Kidney epithelial cell (primary cell): ENCODE data around the gene TMTC1. TPM values are rescaled to one million over a fixed set of nuclear protein-coding genes. Genes with fewer than 3 reads are reported as not detected.

Source experiments
- DNase-seq: peaks from one replicate; pipeline ENCODE4 v3.0.0-alpha.2; 2010; ENCODE audit warnings: low read depth
- H3K27me3 ChIP-seq: 2 replicates; pipeline ENCODE4 v1.6.0; 2011; ENCODE audit warnings: low read length; ENCODE audit not compliant: control insufficient read depth, insufficient read depth
- H3K36me3 ChIP-seq: 2 replicates; pipeline ENCODE4 v1.5.1; 2011; ENCODE audit warnings: low read length; ENCODE audit not compliant: control insufficient read depth, insufficient read depth
- H3K4me3 ChIP-seq: 2 replicates; pipeline ENCODE4 v1.5.1; 2011; ENCODE audit warnings: low read depth, mild to moderate bottlenecking, control low read depth, low read length
- total RNA-seq: library from RNA; depleted of rRNA; stranded (reverse); fragments of >200 nt; gene quantifications from 2 replicates; pipeline ENCODE4 v1.2.3, GENCODE V29; 2015
- TF ChIP-seq, protein P1 (sequence below): IDR thresholded peaks from 2 replicates; pipeline ENCODE4 v1.5.1; 2011; ENCODE audit warnings: mild to moderate bottlenecking, moderate library complexity, low read length, control low read depth, inconsistent platforms; ENCODE audit not compliant: insufficient read depth, poor library complexity, severe bottlenecking

The TMTC1 gene
- total RNA-seq, 1 donor from 2014 or later = 1.6 TPM

DNA sequence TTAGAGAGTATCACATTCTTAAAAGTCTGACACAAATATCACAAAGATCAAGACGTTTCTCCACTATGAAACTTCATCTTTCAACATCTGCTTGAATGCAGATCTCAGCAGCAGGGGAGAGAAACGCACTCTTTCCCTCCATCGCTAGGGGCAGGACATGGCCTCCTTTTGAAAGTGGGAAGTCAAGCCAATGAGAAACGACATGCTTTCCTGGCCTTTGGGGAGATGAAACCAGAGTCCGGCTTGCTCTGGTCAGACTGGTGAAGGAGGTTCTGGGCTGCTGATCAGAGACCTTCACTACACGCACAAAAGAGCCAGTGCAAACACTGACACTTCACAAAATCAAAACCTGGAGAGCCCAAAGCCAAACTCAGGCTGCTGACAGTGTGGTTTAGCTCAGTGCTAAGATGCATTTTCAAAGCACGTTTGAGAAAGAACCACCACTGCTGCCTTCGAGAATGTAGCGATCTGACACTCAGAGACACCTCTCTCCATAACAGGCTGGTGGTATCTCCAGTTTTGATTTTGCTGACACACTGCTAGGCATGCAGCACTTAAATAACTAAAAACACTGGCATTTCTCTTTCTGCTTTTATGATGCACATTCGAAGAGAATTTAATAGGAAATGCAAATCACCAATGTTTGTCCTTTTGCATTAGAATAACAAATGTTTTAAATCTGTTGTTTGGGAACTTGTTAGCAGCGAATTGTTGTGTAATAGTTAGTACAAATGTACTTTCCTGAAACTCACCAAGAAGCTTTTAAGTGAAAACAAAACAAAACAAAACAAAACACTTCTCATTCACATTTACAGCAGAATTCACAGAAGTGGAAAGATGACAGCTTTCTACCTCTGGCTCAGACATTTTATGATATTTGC lies 192.4 kb downstream of the TMTC1 start:
- Histone ChIP-seq H3K36me3 (no peaks in the 10 kb centered on the region), H3K27me3 (no peaks in the 10 kb centered on the region), H3K4me3 (no peak overlapping the region)
- TF ChIP-seq, protein P1, sequence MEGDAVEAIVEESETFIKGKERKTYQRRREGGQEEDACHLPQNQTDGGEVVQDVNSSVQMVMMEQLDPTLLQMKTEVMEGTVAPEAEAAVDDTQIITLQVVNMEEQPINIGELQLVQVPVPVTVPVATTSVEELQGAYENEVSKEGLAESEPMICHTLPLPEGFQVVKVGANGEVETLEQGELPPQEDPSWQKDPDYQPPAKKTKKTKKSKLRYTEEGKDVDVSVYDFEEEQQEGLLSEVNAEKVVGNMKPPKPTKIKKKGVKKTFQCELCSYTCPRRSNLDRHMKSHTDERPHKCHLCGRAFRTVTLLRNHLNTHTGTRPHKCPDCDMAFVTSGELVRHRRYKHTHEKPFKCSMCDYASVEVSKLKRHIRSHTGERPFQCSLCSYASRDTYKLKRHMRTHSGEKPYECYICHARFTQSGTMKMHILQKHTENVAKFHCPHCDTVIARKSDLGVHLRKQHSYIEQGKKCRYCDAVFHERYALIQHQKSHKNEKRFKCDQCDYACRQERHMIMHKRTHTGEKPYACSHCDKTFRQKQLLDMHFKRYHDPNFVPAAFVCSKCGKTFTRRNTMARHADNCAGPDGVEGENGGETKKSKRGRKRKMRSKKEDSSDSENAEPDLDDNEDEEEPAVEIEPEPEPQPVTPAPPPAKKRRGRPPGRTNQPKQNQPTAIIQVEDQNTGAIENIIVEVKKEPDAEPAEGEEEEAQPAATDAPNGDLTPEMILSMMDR = peak; percentile 59
- no peak for DNase-seq

DNA sequence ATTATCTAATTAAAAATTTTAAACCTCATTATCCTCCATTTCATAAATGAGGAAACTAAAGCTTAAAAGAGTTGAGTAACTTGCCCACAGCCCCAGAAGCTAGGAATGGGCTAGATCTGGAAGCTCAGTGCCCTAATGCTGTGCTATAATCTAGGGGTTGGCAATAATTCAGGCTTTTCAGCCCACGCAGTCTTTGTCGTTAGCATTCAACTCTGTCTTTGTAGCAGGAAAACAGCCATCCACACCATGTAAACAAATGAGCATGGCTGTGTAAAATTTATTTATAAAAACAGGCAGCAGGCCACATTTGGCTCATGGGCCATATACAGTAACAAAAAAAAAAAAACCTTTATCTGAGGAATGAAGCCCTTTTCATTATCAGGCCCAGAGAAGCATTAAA lies 193.9 kb downstream of the TMTC1 start:
- Histone ChIP-seq H3K27me3 (no peaks in the 10 kb centered on the region), H3K4me3 (no peak overlapping the region), H3K36me3 (no peaks in the 10 kb centered on the region)
- no peak for DNase-seq
- TF ChIP-seq, protein P1 = no peak

DNA sequence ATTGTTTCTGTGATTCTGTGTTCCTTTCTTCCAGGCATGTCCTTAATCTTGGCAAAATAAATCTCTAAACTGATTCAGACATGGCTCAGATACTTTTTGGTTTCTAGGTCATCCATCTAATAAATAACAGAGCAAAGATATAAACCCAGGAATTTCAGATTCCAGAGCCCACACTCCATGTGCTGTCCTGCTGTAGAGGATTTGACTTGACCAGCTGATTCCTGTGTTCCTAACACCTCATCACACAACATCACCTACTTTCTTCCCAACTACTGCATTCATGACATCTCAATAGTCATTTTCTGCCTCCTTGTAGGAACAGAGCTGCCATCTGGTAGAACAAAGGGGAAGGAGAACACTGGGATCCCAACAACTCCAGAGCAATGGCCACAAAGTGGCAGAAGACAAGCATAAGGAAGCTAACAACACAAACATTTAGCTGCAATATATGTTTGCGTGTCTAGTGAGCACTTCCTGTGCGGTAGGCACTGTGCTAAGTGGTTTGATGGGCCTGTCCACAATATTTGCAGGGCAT lies 194.4 kb downstream of the TMTC1 start:
- no peaks in the 10 kb centered on the region for H3K36me3 ChIP-seq
- TF ChIP-seq, protein P1 = no peak
- no peaks in the 10 kb centered on the region for H3K27me3 ChIP-seq
- H3K4me3 ChIP-seq = no peak overlapping the region
- no peak for DNase-seq

DNA sequence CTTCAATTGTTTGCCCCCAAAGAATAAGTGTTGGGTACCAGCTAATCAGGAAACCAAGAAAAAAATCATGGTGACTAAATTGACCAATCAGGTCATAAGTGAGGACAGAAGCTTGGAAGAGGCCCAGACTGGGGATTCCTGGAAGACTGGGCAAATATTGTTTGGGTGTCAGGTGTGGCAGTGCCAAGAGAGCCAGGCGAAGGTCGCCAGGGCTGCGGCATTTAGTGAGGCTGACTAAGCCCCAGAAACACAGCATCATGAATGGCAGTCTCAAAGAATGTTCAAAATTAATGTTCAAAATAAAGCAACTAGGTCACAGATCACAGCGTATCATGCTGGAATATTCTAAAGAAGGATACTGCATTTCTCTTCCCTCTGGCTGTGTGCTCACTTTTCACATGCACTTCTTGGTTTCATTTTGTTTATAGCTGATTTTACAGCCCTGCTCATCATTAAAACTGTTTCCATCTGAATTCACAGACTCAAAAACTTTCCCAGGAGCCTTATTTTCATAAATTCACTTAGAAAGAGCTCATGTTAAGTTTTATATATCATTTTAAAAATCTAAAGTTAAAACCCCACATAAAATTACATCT lies 201.0 kb downstream of the TMTC1 start:
- TF ChIP-seq, protein P1 = no peak
- no peaks in the 10 kb centered on the region for H3K27me3 ChIP-seq
- no peak overlapping the region for H3K4me3 ChIP-seq
- H3K36me3 ChIP-seq = no peaks in the 10 kb centered on the region
- no peak for DNase-seq

DNA sequence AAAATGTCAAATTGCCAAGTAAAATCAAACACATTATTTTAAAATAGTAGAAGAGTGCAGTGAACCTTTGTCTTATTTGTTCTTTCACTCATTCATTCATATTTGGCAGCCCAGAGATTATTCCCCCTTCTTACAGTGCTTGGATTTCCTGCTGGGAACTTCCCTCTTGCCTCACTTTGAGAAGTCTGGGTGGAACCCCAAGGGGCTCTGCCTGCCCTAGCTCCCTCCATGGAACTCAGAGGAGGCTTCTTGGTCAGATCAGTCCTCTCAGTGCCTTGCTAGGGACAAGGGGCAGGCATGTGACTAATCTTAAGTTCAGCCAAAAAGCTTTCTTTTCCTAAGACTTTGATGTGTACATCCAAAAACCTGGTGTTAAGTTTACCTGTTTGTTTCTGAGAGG lies 201.6 kb downstream of the TMTC1 start:
- DNase-seq = no peak
- TF ChIP-seq, protein P1 = no peak

More for the DNA sequence above, 201.6 kb downstream of the TMTC1 start:
- Histone ChIP-seq H3K27me3 (no peaks in the 10 kb centered on the region), H3K4me3 (no peak overlapping the region), H3K36me3 (no peaks in the 10 kb centered on the region)
